ENCODE measurements around the gene DCAF5.

The DCAF5 gene

DNA sequence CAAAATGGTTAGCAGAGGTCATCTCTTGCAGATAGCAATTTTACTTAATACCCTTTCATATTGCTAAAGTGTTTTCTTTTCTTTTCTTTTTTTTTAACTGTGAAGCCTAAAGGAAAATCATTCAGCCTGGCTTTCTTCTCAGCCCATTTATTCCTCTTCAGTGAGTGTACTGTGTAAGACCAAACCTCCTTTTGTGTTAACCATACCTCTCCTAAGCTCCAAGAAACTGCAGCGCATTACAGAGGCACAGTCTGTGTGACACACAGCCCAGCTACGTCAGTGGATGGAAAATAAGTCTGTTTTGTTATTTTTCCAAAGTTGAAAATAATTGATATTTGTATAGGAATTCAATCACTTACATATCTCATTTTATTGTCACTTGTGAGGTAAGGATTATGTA is 21.7 kb downstream of the DCAF5 start:
- TF ChIP-seq, protein P1, sequence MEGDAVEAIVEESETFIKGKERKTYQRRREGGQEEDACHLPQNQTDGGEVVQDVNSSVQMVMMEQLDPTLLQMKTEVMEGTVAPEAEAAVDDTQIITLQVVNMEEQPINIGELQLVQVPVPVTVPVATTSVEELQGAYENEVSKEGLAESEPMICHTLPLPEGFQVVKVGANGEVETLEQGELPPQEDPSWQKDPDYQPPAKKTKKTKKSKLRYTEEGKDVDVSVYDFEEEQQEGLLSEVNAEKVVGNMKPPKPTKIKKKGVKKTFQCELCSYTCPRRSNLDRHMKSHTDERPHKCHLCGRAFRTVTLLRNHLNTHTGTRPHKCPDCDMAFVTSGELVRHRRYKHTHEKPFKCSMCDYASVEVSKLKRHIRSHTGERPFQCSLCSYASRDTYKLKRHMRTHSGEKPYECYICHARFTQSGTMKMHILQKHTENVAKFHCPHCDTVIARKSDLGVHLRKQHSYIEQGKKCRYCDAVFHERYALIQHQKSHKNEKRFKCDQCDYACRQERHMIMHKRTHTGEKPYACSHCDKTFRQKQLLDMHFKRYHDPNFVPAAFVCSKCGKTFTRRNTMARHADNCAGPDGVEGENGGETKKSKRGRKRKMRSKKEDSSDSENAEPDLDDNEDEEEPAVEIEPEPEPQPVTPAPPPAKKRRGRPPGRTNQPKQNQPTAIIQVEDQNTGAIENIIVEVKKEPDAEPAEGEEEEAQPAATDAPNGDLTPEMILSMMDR (IDR thresholded peaks at IDR 0.05) = no peak
- Mint-ChIP-seq H3K27ac (no peak overlapping the region), H3K4me3 (no peak overlapping the region), H3K36me3 (ENCODE audit: low read depth) (no peaks in the 10 kb centered on the region), H3K4me1 (peaks cover 53% of the 10 kb centered on the region), H3K27me3 (ENCODE audit: low read depth, poor library complexity) (no peaks in the 10 kb centered on the region), H3K9me3 (no peaks in the 10 kb centered on the region)
- no peak for DNase-seq

DNA sequence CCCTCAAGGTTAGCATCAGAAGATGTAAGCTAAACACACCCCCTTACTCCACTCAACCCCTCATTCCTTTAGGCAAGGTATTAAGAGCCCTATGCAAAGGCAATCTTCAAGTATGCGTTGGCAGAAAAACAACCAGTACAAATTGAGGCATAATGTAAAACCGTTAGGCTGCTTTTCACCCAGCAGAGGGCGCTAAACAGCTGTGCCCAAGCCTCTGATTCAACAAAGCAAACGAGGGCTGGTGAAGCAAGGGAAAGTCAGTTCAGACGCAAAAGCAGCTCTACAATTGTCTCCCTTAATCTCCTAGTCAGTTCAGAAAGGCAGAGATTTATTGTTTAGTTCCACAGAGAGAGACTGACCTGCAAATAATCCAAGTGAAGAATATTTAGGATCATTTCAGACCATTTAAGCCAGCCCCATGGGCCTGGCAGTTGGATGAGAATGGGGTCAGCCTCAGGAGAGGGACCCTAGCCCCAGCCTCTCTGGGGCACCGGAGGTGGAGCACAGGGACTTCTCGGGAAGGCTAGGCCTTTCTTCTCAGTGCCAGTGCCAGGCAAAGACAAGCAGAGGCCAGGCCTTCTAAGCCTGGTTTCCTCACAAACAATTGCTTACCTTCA is 23.5 kb downstream of the DCAF5 start:
- H3K9me3 Mint-ChIP-seq = no peaks in the 10 kb centered on the region
- TF ChIP-seq, protein P1 (IDR thresholded peaks at IDR 0.05) = peak; percentile 95
- no peaks in the 10 kb centered on the region for H3K36me3 Mint-ChIP-seq (ENCODE audit: low read depth)
- peak; percentile 70 for DNase-seq
- H3K4me1 Mint-ChIP-seq = peaks cover 42% of the 10 kb centered on the region
- H3K4me3 Mint-ChIP-seq = no peak overlapping the region
- no peaks in the 10 kb centered on the region for H3K27me3 Mint-ChIP-seq (ENCODE audit: low read depth, poor library complexity)
- H3K27ac Mint-ChIP-seq = peak overlapping the region; percentile 25

DNA sequence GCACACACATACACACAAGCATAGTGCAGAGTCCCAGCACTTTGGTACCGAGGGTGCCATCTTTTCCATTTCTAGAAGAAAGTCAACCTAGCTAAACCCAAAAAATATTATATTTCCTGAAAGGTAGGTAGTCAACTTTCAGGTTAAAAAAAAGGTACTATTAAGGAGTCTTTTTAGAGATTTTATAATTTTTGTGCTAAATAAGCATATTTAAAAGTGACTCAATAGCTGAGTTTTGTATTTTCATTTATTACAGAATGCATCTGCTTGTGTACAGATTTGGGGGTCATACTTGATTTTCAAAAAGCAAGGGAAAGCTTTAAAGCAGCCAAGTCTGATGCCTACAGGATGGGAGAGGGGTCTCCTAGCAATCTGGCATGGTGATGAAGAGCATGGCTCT is 34.6 kb downstream of the DCAF5 start:
- H3K4me1 Mint-ChIP-seq = peaks cover 27% of the 10 kb centered on the region
- no peaks in the 10 kb centered on the region for H3K27me3 Mint-ChIP-seq (ENCODE audit: low read depth, poor library complexity)
- no peaks in the 10 kb centered on the region for H3K9me3 Mint-ChIP-seq
- TF ChIP-seq, protein P1 (IDR thresholded peaks at IDR 0.05) = no peak
- H3K27ac Mint-ChIP-seq = peak overlapping the region; percentile 71
- DNase-seq = no peak
- peaks cover 52% of the 10 kb centered on the region for H3K36me3 Mint-ChIP-seq (ENCODE audit: low read depth)
- no peak overlapping the region for H3K4me3 Mint-ChIP-seq

DNA sequence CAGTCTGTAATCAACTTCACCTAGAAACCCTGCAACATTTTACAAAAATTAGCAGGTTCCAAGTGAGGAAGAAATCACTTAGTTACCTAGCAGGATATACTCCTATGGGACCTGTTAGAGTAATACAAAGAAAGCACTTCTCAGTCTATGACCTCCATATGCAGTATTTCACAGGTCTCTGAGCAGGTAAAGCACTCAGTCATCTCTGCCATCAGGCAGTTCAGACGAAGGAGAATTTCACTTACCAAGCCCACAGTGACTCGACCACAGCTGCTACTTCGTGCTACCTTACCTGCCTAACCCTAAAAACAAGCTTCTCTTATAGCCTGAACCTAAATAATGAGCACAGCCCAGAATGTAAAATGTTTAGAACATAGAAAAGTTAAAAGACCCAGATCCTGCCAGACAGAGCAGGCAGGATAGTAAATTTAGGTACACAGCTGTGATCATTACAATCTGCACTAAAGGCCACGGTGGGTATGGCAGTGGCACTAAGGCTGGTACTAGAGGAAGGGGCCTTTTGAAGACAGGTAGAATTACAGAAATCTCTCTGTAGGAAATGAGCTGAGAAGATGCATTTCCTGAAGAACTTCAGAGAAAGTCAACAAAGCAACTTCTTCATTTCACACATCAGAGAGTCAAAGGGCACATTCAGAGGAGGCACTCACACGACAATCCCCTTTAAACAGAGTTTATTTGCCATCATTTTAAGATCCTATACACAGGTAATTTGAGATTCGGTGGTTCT is 35.7 kb downstream of the DCAF5 start:
- no peaks in the 10 kb centered on the region for H3K9me3 Mint-ChIP-seq
- TF ChIP-seq, protein P1 (IDR thresholded peaks at IDR 0.05) = no peak
- peak overlapping the region; percentile 71 for H3K27ac Mint-ChIP-seq
- no peak overlapping the region for H3K4me3 Mint-ChIP-seq
- no peak for DNase-seq
- H3K4me1 Mint-ChIP-seq = peaks cover 27% of the 10 kb centered on the region
- no peaks in the 10 kb centered on the region for H3K27me3 Mint-ChIP-seq (ENCODE audit: low read depth, poor library complexity)
- peaks cover 49% of the 10 kb centered on the region for H3K36me3 Mint-ChIP-seq (ENCODE audit: low read depth)

DNA sequence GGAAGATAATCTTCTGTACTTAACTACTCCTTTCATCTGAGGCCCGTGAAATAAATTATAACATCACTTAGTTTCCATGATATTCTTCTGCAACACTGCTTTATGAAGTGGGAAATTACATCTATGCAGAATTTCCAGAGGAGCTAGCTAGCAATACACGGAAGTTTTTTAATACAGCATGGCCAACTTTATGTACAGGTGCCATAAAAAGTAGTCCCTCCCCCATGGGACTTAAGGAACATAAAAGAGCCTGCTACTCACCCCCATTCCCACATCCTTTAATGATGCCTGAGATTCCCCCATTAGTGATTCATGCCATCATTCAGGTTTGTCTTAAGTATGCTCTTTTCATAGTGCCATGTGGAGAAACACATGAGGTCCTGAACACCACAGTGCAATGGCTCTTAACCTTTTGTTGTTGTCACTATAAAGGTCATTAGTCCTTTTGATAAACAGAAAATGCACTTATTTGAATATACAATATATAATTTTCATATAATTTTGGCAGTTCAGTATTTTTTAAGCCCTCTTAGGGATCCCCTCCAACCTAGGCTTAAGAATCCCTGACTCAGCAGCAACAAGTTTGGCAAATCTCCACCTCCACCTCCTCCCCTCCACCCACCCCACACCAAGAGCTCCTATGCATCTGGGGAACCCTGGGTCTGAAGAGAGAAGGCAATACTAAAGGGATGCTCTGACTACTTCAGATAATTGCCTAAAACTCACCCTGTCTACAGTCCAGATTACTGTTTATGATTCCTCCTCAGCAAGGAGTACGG is 37.3 kb downstream of the DCAF5 start:
- Mint-ChIP-seq H3K27me3 (ENCODE audit: low read depth, poor library complexity) (no peaks in the 10 kb centered on the region), H3K4me3 (no peak overlapping the region), H3K27ac (no peak overlapping the region), H3K36me3 (ENCODE audit: low read depth) (peaks cover 35% of the 10 kb centered on the region), H3K4me1 (peaks cover 27% of the 10 kb centered on the region), H3K9me3 (no peaks in the 10 kb centered on the region)
- no peak for DNase-seq
- TF ChIP-seq, protein P1 (IDR thresholded peaks at IDR 0.05) = no peak

Measured in nephron progenitor cell (in vitro differentiated cells).